HepG2 (cell line): ENCODE results near the gene AMZ1. TPM values are rescaled to one million over a fixed set of nuclear protein-coding genes. Genes with fewer than 3 reads are reported as not detected.

ENCODE experiments used
- DNMT3B ChIP-seq: conservative IDR thresholded peaks from 2 replicates; pipeline ENCODE4 v1.6.1; 2016; ENCODE audit warnings: missing biosample characterization, control low read depth
- EED ChIP-seq: sonication (generic); formaldehyde crosslinking; IDR thresholded peaks from 2 replicates; pipeline ENCODE4 v1.5.0; 2020; ENCODE audit warnings: mild to moderate bottlenecking, missing genetic modification reagents
- KDM5A ChIP-seq: fragments of 200-600 bp; sonication (generic); IDR thresholded peaks from 2 replicates; pipeline ENCODE4 v1.7.0; 2018; ENCODE audit warnings: antibody characterized with exemption, mild to moderate bottlenecking, low read length, borderline replicate concordance
- KLF9 ChIP-seq: IDR thresholded peaks from 2 replicates; pipeline ENCODE4 v1.6.1; 2016; ENCODE audit warnings: low read depth
- NFKB2 ChIP-seq: sonication (generic); formaldehyde crosslinking; IDR thresholded peaks from 2 replicates; pipeline ENCODE4 v1.4.0; 2020; ENCODE audit warnings: missing genetic modification reagents, borderline replicate concordance
- PBX3 ChIP-seq: sonication (generic); formaldehyde crosslinking; IDR thresholded peaks from 2 replicates; pipeline ENCODE4 v1.8.1; 2023; ENCODE audit warnings: missing genetic modification reagents, inconsistent platforms, borderline replicate concordance
- PHF21A ChIP-seq: sonication (generic); formaldehyde crosslinking; IDR thresholded peaks from 2 replicates; pipeline ENCODE4 v1.5.0; 2020; ENCODE audit warnings: mild to moderate bottlenecking, missing genetic modification reagents
- RAD21 ChIP-seq: fragments of 450-650 bp; formaldehyde crosslinking; IDR thresholded peaks from 2 replicates; pipeline ENCODE4 v1.5.0; 2020; ENCODE audit warnings: mild to moderate bottlenecking
- RBM22 ChIP-seq: fragments of 200-400 bp; formaldehyde crosslinking; optimal IDR thresholded peaks from 2 replicates; pipeline ENCODE3; 2017; ENCODE audit warnings: mild to moderate bottlenecking, low read length, moderate library complexity
- SP2 ChIP-seq: sonication (generic); formaldehyde crosslinking; IDR thresholded peaks from 2 replicates; pipeline ENCODE4 v1.5.1; 2020; ENCODE audit warnings: mild to moderate bottlenecking, missing genetic modification reagents
- TCF7L2 ChIP-seq: IDR thresholded peaks from 2 replicates; pipeline ENCODE4 v1.6.1; 2011; ENCODE audit warnings: mild to moderate bottlenecking, low read depth, low read length, moderate library complexity
- TOPORS ChIP-seq: sonication (generic); formaldehyde crosslinking; IDR thresholded peaks from 2 replicates; pipeline ENCODE4 v1.8.0; 2023; ENCODE audit warnings: mild to moderate bottlenecking, missing genetic modification reagents
- ZNF17 ChIP-seq: sonication (generic); formaldehyde crosslinking; IDR thresholded peaks from 2 replicates; pipeline ENCODE4 v1.5.0; 2020; ENCODE audit warnings: mild to moderate bottlenecking, missing genetic modification reagents
- ZNF224 ChIP-seq: sonication (generic); formaldehyde crosslinking; IDR thresholded peaks from 2 replicates; pipeline ENCODE4 v1.5.0; 2020; ENCODE audit warnings: mild to moderate bottlenecking, missing genetic modification reagents
- ZNF256 ChIP-seq: sonication (generic); formaldehyde crosslinking; conservative IDR thresholded peaks from 2 replicates; pipeline ENCODE4 v1.4.0; 2020; ENCODE audit warnings: missing genetic modification reagents
- ZNF354B ChIP-seq: sonication (generic); formaldehyde crosslinking; IDR thresholded peaks from 2 replicates; pipeline ENCODE4 v1.8.0; 2022; ENCODE audit warnings: mild to moderate bottlenecking, missing genetic modification reagents
- ZNF749 ChIP-seq: sonication (generic); formaldehyde crosslinking; IDR thresholded peaks from 2 replicates; pipeline ENCODE4 v1.8.0; 2022; ENCODE audit warnings: mild to moderate bottlenecking, missing genetic modification reagents, moderate library complexity, borderline replicate concordance
- polyA plus RNA-seq, 8 experiments: library from polyadenylated mRNA; depleted of rRNA in 3 of 8; stranded (reverse) in 7 of 8; unstranded in 1 of 8; fragments of >200 nt; fragmentation: Illumina TruSeq in 4 of 8; extraction: Trizol in 4 of 8; gene quantifications; 2 replicates each; pipeline versions ENCODE4 v1.2.1 to v1.2.3, GENCODE V29; 2011 to 2016; ENCODE audit warnings: low read depth in 4 of 8, missing spikeins in 1 of 8, mixed read lengths in 1 of 8; ENCODE audit not compliant: insufficient read depth in 1 of 8
- total RNA-seq, 5 experiments: library from RNA; depleted of rRNA; stranded (reverse); fragments of >200 nt; fragmentation: Illumina TruSeq; extraction: Trizol; gene quantifications; 2 replicates each; pipeline ENCODE4 v1.2.3, GENCODE V29; 2016; ENCODE audit warnings: low read depth in 1 of 5
- TF ChIP-seq, protein P1 (sequence below): sonication (generic); formaldehyde crosslinking; IDR thresholded peaks from 2 replicates; pipeline ENCODE4 v1.4.0; 2020; ENCODE audit warnings: missing genetic modification reagents
- TF ChIP-seq, protein P2 (sequence below): sonication (generic); formaldehyde crosslinking; IDR thresholded peaks from 2 replicates; pipeline ENCODE4 v1.5.0; 2020; ENCODE audit warnings: missing genetic modification reagents
- TF ChIP-seq, protein P3 (sequence below): sonication (generic); formaldehyde crosslinking; IDR thresholded peaks from 2 replicates; pipeline ENCODE4 v1.8.0; 2022; ENCODE audit warnings: missing genetic modification reagents, mild to moderate bottlenecking, borderline replicate concordance
- TF ChIP-seq, protein P4 (sequence below): sonication (generic); formaldehyde crosslinking; IDR thresholded peaks from 2 replicates; pipeline ENCODE4 v1.4.0; 2020; ENCODE audit warnings: missing genetic modification reagents, borderline replicate concordance

Gene AMZ1
- total and polyA plus RNA-seq, 2 of the 13 experiments (the other 11 are each of a cell fraction or from before 2014, with no cell fraction given), result 0.03 TPM; not detected in 1

GRCh38 chr7:2641406-2642393 lies 46.3 kb upstream of the AMZ1 start (continued):
- TF ChIP-seq, protein P1, sequence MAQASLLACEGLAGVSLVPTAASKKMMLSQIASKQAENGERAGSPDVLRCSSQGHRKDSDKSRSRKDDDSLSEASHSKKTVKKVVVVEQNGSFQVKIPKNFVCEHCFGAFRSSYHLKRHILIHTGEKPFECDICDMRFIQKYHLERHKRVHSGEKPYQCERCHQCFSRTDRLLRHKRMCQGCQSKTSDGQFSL (CRISPR knock-in tag), result no peak
- no peak for TF ChIP-seq KLF9
- TF ChIP-seq EED, result no peak
- no peak for TF ChIP-seq TOPORS (CRISPR knock-in tag)
- TF ChIP-seq TCF7L2, result no peak
- no peak for TF ChIP-seq ZNF256
- peak; percentile 73; the same call in 1 of the 2 replicates for TF ChIP-seq NFKB2 (CRISPR knock-in tag)
- peak; percentile 88 for TF ChIP-seq PHF21A
- TF ChIP-seq DNMT3B (CRISPR knock-in tag), result no peak
- no peak for TF ChIP-seq ZNF17 (CRISPR knock-in tag)
- TF ChIP-seq, protein P2, sequence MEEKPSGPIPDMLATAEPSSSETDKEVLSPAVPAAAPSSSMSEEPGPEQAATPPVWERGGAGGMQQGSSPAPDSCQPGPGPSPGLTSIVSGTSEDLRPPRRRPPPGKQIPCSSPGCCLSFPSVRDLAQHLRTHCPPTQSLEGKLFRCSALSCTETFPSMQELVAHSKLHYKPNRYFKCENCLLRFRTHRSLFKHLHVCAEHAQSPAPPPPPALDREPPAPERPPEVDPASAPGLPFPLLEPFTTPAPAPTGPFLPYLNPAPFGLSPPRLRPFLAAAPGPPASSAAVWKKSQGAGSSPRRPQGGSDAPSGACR (CRISPR knock-in tag), result no peak
- no peak for TF ChIP-seq ZNF224 (CRISPR knock-in tag)
- TF ChIP-seq SP2 (CRISPR knock-in tag), result no peak
- TF ChIP-seq ZNF354B (CRISPR knock-in tag), result no peak
- no peak for TF ChIP-seq PBX3
- TF ChIP-seq, protein P3, sequence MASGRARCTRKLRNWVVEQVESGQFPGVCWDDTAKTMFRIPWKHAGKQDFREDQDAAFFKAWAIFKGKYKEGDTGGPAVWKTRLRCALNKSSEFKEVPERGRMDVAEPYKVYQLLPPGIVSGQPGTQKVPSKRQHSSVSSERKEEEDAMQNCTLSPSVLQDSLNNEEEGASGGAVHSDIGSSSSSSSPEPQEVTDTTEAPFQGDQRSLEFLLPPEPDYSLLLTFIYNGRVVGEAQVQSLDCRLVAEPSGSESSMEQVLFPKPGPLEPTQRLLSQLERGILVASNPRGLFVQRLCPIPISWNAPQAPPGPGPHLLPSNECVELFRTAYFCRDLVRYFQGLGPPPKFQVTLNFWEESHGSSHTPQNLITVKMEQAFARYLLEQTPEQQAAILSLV (CRISPR knock-in tag), result no peak
- TF ChIP-seq KDM5A, result no peak
- TF ChIP-seq RBM22, result no peak
- TF ChIP-seq ZNF749 (CRISPR knock-in tag), result no peak
- TF ChIP-seq, protein P4, sequence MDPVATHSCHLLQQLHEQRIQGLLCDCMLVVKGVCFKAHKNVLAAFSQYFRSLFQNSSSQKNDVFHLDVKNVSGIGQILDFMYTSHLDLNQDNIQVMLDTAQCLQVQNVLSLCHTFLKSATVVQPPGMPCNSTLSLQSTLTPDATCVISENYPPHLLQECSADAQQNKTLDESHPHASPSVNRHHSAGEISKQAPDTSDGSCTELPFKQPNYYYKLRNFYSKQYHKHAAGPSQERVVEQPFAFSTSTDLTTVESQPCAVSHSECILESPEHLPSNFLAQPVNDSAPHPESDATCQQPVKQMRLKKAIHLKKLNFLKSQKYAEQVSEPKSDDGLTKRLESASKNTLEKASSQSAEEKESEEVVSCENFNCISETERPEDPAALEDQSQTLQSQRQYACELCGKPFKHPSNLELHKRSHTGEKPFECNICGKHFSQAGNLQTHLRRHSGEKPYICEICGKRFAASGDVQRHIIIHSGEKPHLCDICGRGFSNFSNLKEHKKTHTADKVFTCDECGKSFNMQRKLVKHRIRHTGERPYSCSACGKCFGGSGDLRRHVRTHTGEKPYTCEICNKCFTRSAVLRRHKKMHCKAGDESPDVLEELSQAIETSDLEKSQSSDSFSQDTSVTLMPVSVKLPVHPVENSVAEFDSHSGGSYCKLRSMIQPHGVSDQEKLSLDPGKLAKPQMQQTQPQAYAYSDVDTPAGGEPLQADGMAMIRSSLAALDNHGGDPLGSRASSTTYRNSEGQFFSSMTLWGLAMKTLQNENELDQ (CRISPR knock-in tag), result no peak
- no peak for TF ChIP-seq RAD21
